ACHN (cell line): ENCODE data around the gene HJURP.

ENCODE experiments used
- DNase-seq: peaks from one replicate; pipeline ENCODE4 v3.0.0-alpha.2; 2015
- in situ Hi-C: cut with HindIII; loops from 2 replicates; pipeline ENCODE4 v1.10.0; 2017; ENCODE audit warnings: low sequenced_read_pairs, low pct_ligation_motif_present, low pct_unique_long_range_greater_than_20kb

HJURP gene

GRCh38 chr2:233818639-233819621, 35.4 kb downstream of the HJURP start:
- in situ Hi-C loops, result no loop called here
- no peak for DNase-seq

- no peak for DNase-seq
- in situ Hi-C loops, result no loop called here
These were observed 36.2 kb downstream of the HJURP start for GRCh38 chr2:233817995-233818638.

DNA sequence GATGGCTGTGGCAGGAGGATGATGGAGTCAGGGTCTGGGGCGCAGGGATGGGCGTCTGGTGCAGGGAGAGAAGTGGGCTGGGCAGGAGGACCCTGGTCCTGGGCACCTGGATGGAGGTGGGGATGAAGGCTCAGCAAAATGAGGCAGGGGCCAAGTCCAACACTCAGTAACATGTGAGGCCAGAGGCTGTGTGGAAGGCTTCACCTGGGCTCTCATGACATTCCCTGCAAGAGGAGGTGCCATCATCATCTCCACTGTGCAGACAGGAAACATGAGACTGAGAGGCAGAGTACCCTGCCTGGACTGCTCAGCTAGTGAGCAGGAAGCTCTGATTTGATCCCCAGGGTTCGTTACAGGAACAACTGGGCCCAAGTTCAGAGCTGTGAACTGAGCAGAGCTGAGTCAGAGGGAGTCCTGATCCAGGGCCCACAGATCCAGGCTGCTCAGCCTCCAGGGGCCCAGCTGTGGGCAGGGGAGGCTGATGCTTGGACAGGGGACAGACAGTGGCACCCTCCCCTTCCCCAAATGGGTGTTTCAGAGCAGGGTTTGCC, 36.9 kb downstream of the HJURP start:
- in situ Hi-C loops, result no loop called here

GRCh38 chr2:233816771-233817170, 37.6 kb downstream of the HJURP start:
- in situ Hi-C loops, result no loop called here
- DNase-seq, result no peak

More for the DNA sequence above, 36.9 kb downstream of the HJURP start:
- no peak for DNase-seq

DNA sequence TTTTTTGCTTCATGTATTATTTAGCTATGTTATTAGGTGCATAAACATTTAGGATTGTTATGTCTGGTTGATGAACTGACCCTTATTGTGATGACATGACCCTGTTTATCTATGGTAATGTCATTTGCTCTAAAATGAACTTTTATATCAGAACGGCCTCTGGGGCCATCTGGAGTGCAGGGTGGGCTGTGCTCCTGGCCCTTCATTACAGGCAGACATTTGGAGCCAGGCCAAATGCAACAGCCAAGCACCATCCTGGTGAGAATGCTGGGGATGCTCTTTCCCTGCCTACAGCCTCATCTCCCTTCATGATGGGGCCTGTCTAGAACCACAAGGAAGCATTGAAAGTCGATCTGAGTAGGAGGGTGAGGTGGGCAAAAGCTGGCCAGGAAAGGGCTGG, 38.0 kb downstream of the HJURP start:
- DNase-seq, result no peak

GRCh38 chr2:233815861-233816260, 38.5 kb downstream of the HJURP start:
- no peak for DNase-seq
- in situ Hi-C loops, result no loop called here

More for the DNA sequence above, 38.0 kb downstream of the HJURP start:
- in situ Hi-C loops, result no loop called here

DNA sequence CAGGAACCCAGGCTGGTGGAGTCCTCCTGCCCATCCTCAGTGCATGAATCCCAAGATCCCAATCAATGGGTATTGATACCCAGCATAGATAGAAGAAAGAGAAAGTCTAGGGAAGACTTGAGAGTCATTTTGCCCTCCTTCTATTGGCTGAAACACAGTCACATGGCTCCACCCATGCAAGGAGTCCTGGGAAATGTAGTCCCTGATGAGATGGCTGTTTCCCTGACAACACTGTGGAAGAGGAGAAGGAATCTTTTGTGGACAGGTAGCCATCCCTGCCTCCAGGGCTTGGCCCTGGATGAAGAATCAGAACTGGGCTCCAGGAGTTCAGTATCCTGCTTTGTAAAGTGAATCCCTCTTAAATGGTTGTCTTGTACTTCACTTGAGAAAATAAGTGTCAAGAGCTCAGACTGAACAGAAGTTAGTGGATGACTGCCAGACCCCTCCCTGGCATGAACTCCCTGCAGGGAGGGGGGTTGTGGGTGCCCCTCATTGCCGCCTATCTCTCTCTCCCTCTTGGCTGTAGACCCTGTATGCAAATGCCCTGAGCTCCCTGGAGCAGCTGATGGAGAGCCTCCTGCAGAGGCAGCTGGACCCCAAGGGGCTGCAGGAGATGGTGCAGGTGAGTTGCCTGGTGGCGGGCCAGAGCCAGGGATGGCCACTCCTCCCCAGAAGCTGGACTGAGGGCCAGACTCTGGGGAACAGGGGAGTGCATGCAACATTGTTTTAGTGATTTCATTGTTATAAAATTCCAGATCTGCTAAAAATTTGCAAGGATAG, 40.1 kb downstream of the HJURP start:
- in situ Hi-C loops, result no loop called here
- no peak for DNase-seq

DNA sequence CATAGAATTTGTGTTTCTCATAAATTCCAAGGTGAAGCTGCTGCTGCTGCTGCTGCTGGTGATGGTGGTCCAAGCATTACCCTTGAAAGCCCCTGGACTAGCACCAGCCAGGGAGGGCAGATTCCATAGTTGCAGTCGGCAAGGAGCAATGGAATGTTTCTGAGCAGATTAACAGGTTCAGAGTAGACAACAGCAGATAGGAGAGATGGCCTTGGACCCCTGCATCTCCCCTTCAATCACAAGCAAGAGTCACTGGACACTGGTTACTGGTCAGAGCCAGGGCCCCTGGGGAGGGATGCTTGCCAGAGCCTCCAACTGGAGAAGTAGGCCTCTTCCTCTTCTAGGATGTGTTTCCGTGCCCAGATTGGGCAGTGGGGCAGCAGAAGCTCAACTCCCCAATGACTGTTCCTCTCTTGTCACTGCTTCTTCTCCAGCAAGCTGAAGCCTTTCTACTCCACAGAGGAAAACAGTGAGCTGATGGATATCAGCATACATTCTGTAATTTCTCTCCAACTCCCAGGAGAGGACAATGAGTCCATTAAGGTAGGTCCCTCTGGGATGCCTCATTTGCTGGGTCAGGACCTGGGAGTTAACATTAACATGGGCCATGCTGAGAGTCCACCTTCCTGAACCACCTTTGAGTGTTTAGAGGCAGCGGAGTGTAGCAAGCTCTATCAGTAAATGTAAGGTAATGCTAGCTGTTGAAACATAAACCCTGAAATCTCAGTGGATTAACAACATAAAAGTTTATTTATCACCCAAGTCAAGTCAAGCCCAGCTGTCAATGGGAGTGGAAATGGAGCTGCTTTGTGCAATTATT, 40.9 kb downstream of the HJURP start:
- in situ Hi-C loops, result no loop called here

GRCh38 chr2:233811732-233812131, 42.6 kb downstream of the HJURP start:
- no peak for DNase-seq
- in situ Hi-C loops, result no loop called here

More for the DNA sequence above, 40.9 kb downstream of the HJURP start:
- DNase-seq, result no peak

- no peak for DNase-seq
- in situ Hi-C loops, result no loop called here
These were observed 43.2 kb downstream of the HJURP start for GRCh38 chr2:233811087-233811486.

DNA sequence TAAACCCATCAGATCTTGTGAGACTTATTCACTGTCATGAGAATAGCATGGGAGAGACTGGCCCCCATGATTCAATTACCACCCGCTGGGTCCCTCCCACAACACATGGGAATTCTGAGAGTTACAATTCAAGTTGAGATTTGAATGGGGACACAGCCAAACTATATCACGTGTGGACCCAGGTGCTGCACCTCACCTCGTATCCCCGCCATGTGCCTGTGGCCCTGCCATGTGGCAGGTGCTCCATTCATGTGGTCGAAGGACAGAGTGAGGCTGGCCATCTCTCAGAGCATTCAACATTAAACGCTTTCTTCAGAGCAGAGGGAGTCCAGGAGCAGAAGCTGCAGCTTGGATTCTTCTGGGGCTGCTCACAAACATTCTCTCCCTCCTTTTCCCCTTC, 44.0 kb downstream of the HJURP start:
- no peak for DNase-seq
- in situ Hi-C loops, result no loop called here

DNA sequence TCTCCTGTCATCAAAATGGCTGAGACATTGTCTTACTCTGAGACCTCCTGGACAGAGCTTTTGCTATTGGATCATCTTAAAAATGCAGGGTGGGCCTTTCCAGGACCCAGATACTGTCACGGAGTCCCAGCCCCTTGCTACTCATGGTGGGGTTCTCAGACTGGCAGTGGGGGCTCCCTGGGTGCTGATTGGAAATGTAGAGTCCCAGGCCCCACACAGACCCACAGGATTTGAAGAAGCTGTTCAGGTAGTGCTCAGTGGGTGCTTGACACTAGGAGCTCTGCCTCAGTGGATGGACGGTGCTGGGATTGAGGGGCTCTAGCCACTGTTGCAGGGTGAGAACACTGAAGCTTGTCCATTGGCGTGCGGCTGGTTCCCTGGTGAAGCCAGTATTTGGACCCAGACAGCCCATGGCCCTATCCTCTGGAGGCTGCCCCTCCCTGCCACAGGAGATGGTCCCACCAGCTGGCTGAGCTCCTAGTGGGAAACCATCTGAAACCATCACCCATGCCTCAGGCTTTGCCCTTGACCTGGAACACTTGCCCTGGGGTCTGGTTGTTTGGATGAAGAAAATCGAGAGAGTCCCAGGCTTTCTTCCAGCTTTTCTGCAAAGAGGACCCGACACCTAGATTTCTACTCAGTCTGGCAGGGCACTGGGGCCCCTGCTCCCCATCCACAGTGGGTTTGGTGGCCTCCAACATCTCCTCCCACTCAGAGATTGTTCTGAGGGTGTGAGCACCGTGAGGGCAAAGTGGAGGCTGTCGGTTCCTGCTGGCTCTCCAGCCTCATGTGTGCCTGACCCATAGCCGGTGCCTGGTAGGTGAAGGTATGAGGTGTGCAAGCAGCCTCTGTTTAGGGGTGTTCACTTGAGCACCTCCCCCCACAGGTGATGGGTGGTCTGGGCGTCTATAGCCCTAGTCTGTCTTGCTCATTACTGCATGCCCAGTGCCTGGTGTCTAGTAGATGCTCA, 46.1 kb downstream of the HJURP start:
- no peak for DNase-seq
- in situ Hi-C loops, result no loop called here

DNA sequence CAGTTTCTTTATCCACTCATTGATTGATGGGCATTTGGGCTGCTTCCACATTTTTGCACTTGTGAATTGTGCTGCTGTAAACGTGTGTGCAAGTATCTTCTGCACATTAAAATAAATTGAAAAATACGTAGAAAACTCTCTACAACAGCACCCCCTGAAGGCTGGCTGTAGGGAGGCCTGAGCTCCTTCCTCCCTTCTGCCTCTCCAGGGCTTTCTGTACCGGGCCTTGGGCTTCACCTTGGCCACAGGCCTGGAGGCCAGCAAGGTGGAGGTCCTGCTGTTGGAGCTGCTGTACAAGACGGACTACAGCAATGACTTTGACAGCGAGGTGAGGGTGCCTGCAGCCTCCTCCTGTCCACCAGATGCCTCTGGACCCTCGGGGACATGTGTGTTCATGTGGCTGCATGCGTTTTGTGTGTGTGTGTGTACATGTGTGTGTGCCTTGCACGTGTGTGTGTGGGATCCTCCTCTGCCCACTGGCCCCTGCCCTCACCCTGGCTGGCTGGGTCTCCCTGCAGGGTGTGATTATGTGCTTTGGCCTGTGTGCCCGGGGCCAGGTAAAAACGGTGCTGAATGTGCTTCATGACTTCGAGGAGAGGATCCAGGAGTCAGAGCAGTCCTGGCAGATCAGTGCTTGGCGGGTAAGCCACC, 47.0 kb downstream of the HJURP start:
- in situ Hi-C loops, result no loop called here
- no peak for DNase-seq

- in situ Hi-C loops, result no loop called here
- DNase-seq, result no peak
These were observed 50.3 kb downstream of the HJURP start for GRCh38 chr2:233803994-233804393.

GRCh38 chr2:233803292-233803911, 50.9 kb downstream of the HJURP start:
- in situ Hi-C loops, result no loop called here

GRCh38 chr2:233802132-233802815, 52.1 kb downstream of the HJURP start:
- no peak for DNase-seq
- in situ Hi-C loops, result no loop called here

More at GRCh38 chr2:233803292-233803911, 50.9 kb downstream of the HJURP start:
- no peak for DNase-seq
